IMR-90 (cell line): ENCODE data around the gene CTR9. TPM values are rescaled to one million over a fixed set of nuclear protein-coding genes. Genes with fewer than 3 reads are reported as not detected.
A peak's percentile ranks its signal among the peaks of the same experiment; 100 is the strongest.

ENCODE experiments used
- ATAC-seq: fragments of 200-7000 bp; cut with Tn5 transposase; 2 replicates; pipeline ENCODE4 v1.9.1; 2020; ENCODE audit warnings: low read depth, mild to moderate bottlenecking, moderate library complexity
- BruUV-seq: library from RNA; stranded (reverse); fragments of 400-500 nt; replicated peaks from 2 replicates; lab custom pipeline; 2021; lab: Mats Ljungman, UMichigan
- CTCF ChIA-PET: fragments of 300-600 bp; formaldehyde crosslinking; extraction: SDS; loops from one replicate; lab custom pipeline; 2021; ENCODE audit warnings: antibody characterized with exemption; lab: Yijun Ruan, JAX
- POLR2A ChIA-PET: fragments of 300-600 bp; sonication (Branson Sonifier 250); formaldehyde crosslinking; loops from one replicate; lab custom pipeline; 2022; ENCODE audit warnings: antibody characterized with exemption; ENCODE audit not compliant: unreplicated experiment; lab: Charles Lee
- DNase-seq: peaks from one replicate; pipeline ENCODE4 v3.0.0; 2013
- H2AFZ ChIP-seq: replicated peaks from 2 replicates; pipeline ENCODE3; 2013; ENCODE audit warnings: low read length, mild to moderate bottlenecking; ENCODE audit not compliant: poor library complexity
- H2AK5ac ChIP-seq: 2 replicates; pipeline ENCODE4 v1.6.1; 2013; ENCODE audit warnings: low read depth, low read length, inconsistent platforms
- H2AK9ac ChIP-seq: replicated peaks from 2 replicates; pipeline ENCODE3; 2013; ENCODE audit warnings: mild to moderate bottlenecking, low read depth, low read length, moderate library complexity; ENCODE audit not compliant: poor library complexity
- H2BK120ac ChIP-seq: 2 replicates; pipeline ENCODE4 v1.6.1; 2013; ENCODE audit warnings: low read depth, low read length, inconsistent platforms
- H2BK15ac ChIP-seq: 3 replicates; pipeline ENCODE4 v1.6.1; 2013; ENCODE audit warnings: low read depth, low read length, inconsistent platforms
- H2BK20ac ChIP-seq: 2 replicates; pipeline ENCODE4 v1.6.1; 2013; ENCODE audit warnings: low read depth, mild to moderate bottlenecking, inconsistent platforms, low read length, moderate library complexity
- H2BK5ac ChIP-seq: 2 replicates; pipeline ENCODE4 v1.6.1; 2013; ENCODE audit warnings: mild to moderate bottlenecking, low read depth, low read length, inconsistent platforms; ENCODE audit not compliant: poor library complexity, severe bottlenecking
- H3K14ac ChIP-seq: replicated peaks from 2 replicates; pipeline ENCODE4 v1.6.1; 2013; ENCODE audit warnings: low read depth, low read length, inconsistent platforms
- H3K18ac ChIP-seq: 2 replicates; pipeline ENCODE4 v1.6.1; 2013; ENCODE audit warnings: low read depth, low read length, control low read depth
- H3K23ac ChIP-seq: 2 replicates; pipeline ENCODE4 v1.6.1; 2013; ENCODE audit warnings: low read depth, low read length, inconsistent platforms
- H3K27ac ChIP-seq: 2 replicates; pipeline ENCODE4 v1.5.1; 2013; ENCODE audit warnings: mild to moderate bottlenecking, control low read depth, low read length; ENCODE audit not compliant: insufficient read depth
- H3K27me3 ChIP-seq: 2 replicates; pipeline ENCODE4 v1.6.1; 2013; ENCODE audit warnings: low read length; ENCODE audit not compliant: control insufficient read depth, insufficient read depth
- H3K36me3 ChIP-seq: 2 replicates; pipeline ENCODE4 v1.6.1; 2013; ENCODE audit warnings: low read length, mixed read lengths; ENCODE audit not compliant: control insufficient read depth, insufficient read depth
- H3K4ac ChIP-seq: 2 replicates; pipeline ENCODE4 v1.6.1; 2013; ENCODE audit warnings: low read depth, low read length, inconsistent platforms
- H3K4me1 ChIP-seq: 2 replicates; pipeline ENCODE4 v1.6.1; 2013; ENCODE audit warnings: low read length, mixed read lengths; ENCODE audit not compliant: control insufficient read depth, insufficient read depth
- H3K4me2 ChIP-seq: 2 replicates; pipeline ENCODE4 v1.6.1; 2013; ENCODE audit warnings: low read depth, mild to moderate bottlenecking, control low read depth, low read length, moderate library complexity
- H3K4me3 ChIP-seq: 2 replicates; pipeline ENCODE4 v1.5.1; 2013; ENCODE audit warnings: low read depth, mild to moderate bottlenecking, control low read depth, low read length, moderate library complexity; ENCODE audit not compliant: insufficient read depth
- H3K56ac ChIP-seq: 2 replicates; pipeline ENCODE4 v1.6.1; 2013; ENCODE audit warnings: low read length, inconsistent platforms; ENCODE audit not compliant: insufficient read depth; ENCODE audit errors: extremely low read depth
- H3K79me1 ChIP-seq, 2 experiments: 2 replicates each; pipeline ENCODE4 v1.6.1; 2013; ENCODE audit warnings: low read length in 2 of 2, inconsistent platforms in 1 of 2, low read depth in 1 of 2
- H3K9ac ChIP-seq: 2 replicates; pipeline ENCODE4 v1.6.1; 2013; ENCODE audit warnings: low read depth, low read length, control low read depth
- H3K9me1 ChIP-seq: 2 replicates; pipeline ENCODE4 v1.6.1; 2013; ENCODE audit warnings: low read length, inconsistent platforms; ENCODE audit not compliant: insufficient read depth
- H3K9me3 ChIP-seq: 2 replicates; pipeline ENCODE4 v1.6.1; 2013; ENCODE audit warnings: low read length; ENCODE audit not compliant: control insufficient read depth, insufficient read depth
- H4K20me1 ChIP-seq: 2 replicates; pipeline ENCODE4 v1.6.1; 2013; ENCODE audit warnings: low read length, inconsistent platforms; ENCODE audit not compliant: insufficient read depth
- H4K5ac ChIP-seq: 2 replicates; pipeline ENCODE4 v1.6.1; 2013; ENCODE audit warnings: mild to moderate bottlenecking, low read depth, low read length, control low read depth
- H4K8ac ChIP-seq, 2 experiments: 2 replicates each; pipeline ENCODE4 v1.6.1; 2013; ENCODE audit warnings: low read depth in 2 of 2, low read length in 2 of 2, control low read depth in 1 of 2, inconsistent platforms in 1 of 2
- H4K91ac ChIP-seq: 2 replicates; pipeline ENCODE4 v1.6.1; 2013; ENCODE audit warnings: low read depth, low read length, inconsistent platforms; ENCODE audit not compliant: insufficient read depth
- BHLHE40 ChIP-seq: fragments of 150-350 bp; IDR thresholded peaks from 2 replicates; pipeline ENCODE4 v1.6.1; 2016; ENCODE audit warnings: mild to moderate bottlenecking, low read depth, low read length
- CTCF ChIP-seq: conservative IDR thresholded peaks from 2 replicates; pipeline ENCODE4 v1.5.1; 2012; ENCODE audit warnings: mild to moderate bottlenecking, low read depth, low read length, improper control_type of control experiment
- FOS ChIP-seq: fragments of 150-350 bp; IDR thresholded peaks from 2 replicates; pipeline ENCODE4 v1.6.1; 2016; ENCODE audit warnings: low read depth, low read length
- MAFK ChIP-seq: IDR thresholded peaks from 2 replicates; pipeline ENCODE4 v1.6.1; 2012; ENCODE audit warnings: low read depth, low read length, improper control_type of control experiment
- MAZ ChIP-seq: IDR thresholded peaks from 2 replicates; pipeline ENCODE4 v1.6.1; 2012; ENCODE audit warnings: low read depth, mild to moderate bottlenecking, low read length, improper control_type of control experiment, moderate library complexity, borderline replicate concordance
- POLR2A ChIP-seq: IDR thresholded peaks from 2 replicates; pipeline ENCODE4 v1.6.1; 2012; ENCODE audit warnings: mild to moderate bottlenecking, low read depth, low read length
- WGBS, 2 experiments: methylation state at CpG; one replicate each; pipeline versions ENCODE4 v1.1.5 to v1.1.7; 2013; ENCODE audit warnings: missing lambda C conversion rate in 2 of 2; ENCODE audit not compliant: insufficient read length in 1 of 2; ENCODE audit errors: extremely low coverage in 2 of 2; 5-methylcytosine and 5-hydroxymethylcytosine counted together
- dilution Hi-C: fragments of 300-500 bp; cut with HindIII; formaldehyde crosslinking; loops from one replicate; pipeline ENCODE4 v1.14.3; 2018; ENCODE audit warnings: low sequenced_read_pairs; ENCODE audit not compliant: unreplicated experiment
- in situ Hi-C: fragments of 300-500 bp; cut with MboI; formaldehyde crosslinking; loops from 3 replicates; pipeline ENCODE4 v1.14.3; 2019; ENCODE audit warnings: low sequenced_read_pairs, inconsistent platforms, mixed read lengths
- intact Hi-C: fragments of 100-400 bp; cut with micrococcal nuclease; formaldehyde crosslinking; loops from 2 replicates; pipeline ENCODE4 v1.10.0; 2022
- polyA plus RNA-seq, 3 experiments: library from polyadenylated mRNA; depleted of rRNA; stranded (reverse); fragments of >200 nt; gene quantifications; 2 replicates each; pipeline ENCODE4 v1.2.3, GENCODE V29; 2012; ENCODE audit warnings: low replicate concordance in 1 of 3
- total RNA-seq: library from RNA; depleted of rRNA; stranded (reverse); fragments of >200 nt; gene quantifications from 2 replicates; pipeline ENCODE4 v1.2.3, GENCODE V29; 2012

CTR9 gene
- total and polyA plus RNA-seq, 2 of the 4 experiments (the other 2 are of a cell fraction) = 16.8 to 37.1 TPM

DNA sequence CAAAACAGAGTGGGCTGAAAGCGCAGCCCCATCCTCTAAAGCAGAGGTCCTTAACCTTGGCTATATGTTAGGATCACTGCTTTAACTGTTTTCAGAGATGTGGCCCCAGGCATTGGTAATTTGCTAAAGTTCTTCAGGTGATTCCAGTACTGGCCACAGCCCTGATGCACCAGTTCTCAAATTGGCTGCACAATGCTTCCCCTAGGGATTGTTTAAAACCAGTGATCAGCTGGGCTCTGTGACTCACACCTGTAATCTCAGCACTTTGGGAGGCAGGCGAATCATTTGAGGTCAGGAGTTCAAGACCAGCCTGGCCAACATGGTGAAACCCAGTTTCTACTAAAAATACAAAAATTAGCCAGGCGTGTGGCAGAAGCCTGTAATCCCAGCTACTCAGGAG lies 49.1 kb upstream of the CTR9 start:
- Histone ChIP-seq H2BK20ac (no peak overlapping the region), H3K36me3 (no peaks in the 10 kb centered on the region), H2BK120ac (no peak overlapping the region), H3K9me3 (peaks cover 3% of the 10 kb centered on the region; the same call in 1 of the 2 replicates), H3K79me1 (no peaks in the 10 kb centered on the region), H3K4me3 (no peak overlapping the region), H3K4ac (no peak overlapping the region), H2BK15ac (no peak overlapping the region), H2AK5ac (no peak overlapping the region), H4K91ac (no peak overlapping the region), H3K27me3 (no peaks in the 10 kb centered on the region), H3K23ac (no peak overlapping the region), H2BK5ac (no peak overlapping the region), H4K5ac (no peak overlapping the region; the same call in 1 of the 2 replicates), H3K4me2 (no peak overlapping the region), H3K27ac (no peak overlapping the region), H2AFZ (no peak overlapping the region), H4K20me1 (no peaks in the 10 kb centered on the region), H3K18ac (no peak overlapping the region), H3K9me1 (peaks cover 9% of the 10 kb centered on the region; the same call in 1 of the 2 replicates), H3K4me1 (peaks cover 3% of the 10 kb centered on the region), H4K8ac (no peak overlapping the region), H2AK9ac (no peak overlapping the region), H3K56ac (no peak overlapping the region), H3K9ac (no peak overlapping the region), H3K14ac (no peak overlapping the region)
- BruUV-seq = no TSS peak
- WGBS, 2 experiments = no CpG with 5 or more reads among the region's 3 CpGs
- POLR2A ChIA-PET = interaction anchor here (0.7 kb wide), 1 partner anchor 9 kb away, joined by 3 read pairs; the partner anchor contains the start of gene IRAG1
- TF ChIP-seq MAFK = no peak
- no peak for TF ChIP-seq BHLHE40
- TF ChIP-seq CTCF = no peak
- TF ChIP-seq FOS = no peak
- no peak for TF ChIP-seq POLR2A
- TF ChIP-seq MAZ = no peak
- ATAC-seq (peak; percentile 32; the same call in 1 of the 2 replicates), DNase-seq (peak; percentile 67)
- CTCF ChIA-PET = no interaction called here
- in situ Hi-C loops (no loop called here), intact Hi-C loops (no loop called here), dilution Hi-C loops (no loop called here)
